ENCODE measurements around the gene SPEG.

GRCh38 chr2:219452361-219453317, 18.0 kb downstream of the SPEG start:
- TF ChIP-seq HDAC2 (IDR thresholded peaks at IDR 0.05) (no peak), CTCF (IDR thresholded peaks at IDR 0.05) (no peak), CBX8 (IDR thresholded peaks at IDR 0.05) (no peak), NFE2L2 (conservative IDR thresholded peaks at IDR 0.05; ENCODE audit: low read length) (no peak), PBX3 (IDR thresholded peaks at IDR 0.05) (no peak), USF2 (IDR thresholded peaks at IDR 0.05) (no peak), JUN (IDR thresholded peaks at IDR 0.05) (no peak), MAX (IDR thresholded peaks at IDR 0.05) (no peak; the same call in 1 of the 2 replicates), POLR2A (IDR thresholded peaks at IDR 0.05; ENCODE audit: low read length) (no peak), REST (IDR thresholded peaks at IDR 0.05) (no peak), RNF2 (IDR thresholded peaks at IDR 0.05; ENCODE audit: borderline replicate concordance, low read depth) (no peak), KDM1A (IDR thresholded peaks at IDR 0.05; ENCODE audit: low read depth) (no peak), ZC3H11A (IDR thresholded peaks at IDR 0.05) (no peak)

All from A549 (cell line).